HG02763 (cell line): Measurements from ENCODE around the gene CCL4.
"Not testable (repeated sequence)": the region's sequence is repeated elsewhere in the genome, so short reads cannot be mapped to it uniquely, and the experiment has no call there.

ENCODE experiments used
- ATAC-seq: cut with Tn5 transposase; IDR thresholded peaks from one replicate; pipeline ENCODE4 v1.9.1; 2021; ENCODE audit warnings: mild to moderate bottlenecking, moderate library complexity; ENCODE audit not compliant: unreplicated experiment

CCL4 gene

GRCh38 chr17:36087897-36088572 is 15.6 kb upstream of the CCL4 start:
- not testable (repeated sequence) for ATAC-seq

GRCh38 chr17:36088670-36089338 is 14.8 kb upstream of the CCL4 start:
- no peak for ATAC-seq

GRCh38 chr17:36089339-36089865 is 14.2 kb upstream of the CCL4 start:
- ATAC-seq = no peak

- ATAC-seq = peak; percentile 66
Observed at GRCh38 chr17:36089888-36090836, 13.5 kb upstream of the CCL4 start, which contains the start of gene CCL3. Gene CCL3 (minus strand): TSS chr17:36090143. CDS start chr17:36090058, 85 bp downstream.

GRCh38 chr17:36092230-36092629 is 11.4 kb upstream of the CCL4 start:
- ATAC-seq = no peak

- ATAC-seq = not testable (repeated sequence)
Observed at GRCh38 chr17:36092715-36093114, 10.9 kb upstream of the CCL4 start.

- no peak for ATAC-seq
Observed at GRCh38 chr17:36094232-36094631, 9.4 kb upstream of the CCL4 start.

- ATAC-seq = no peak
Observed at GRCh38 chr17:36094746-36095145, 8.9 kb upstream of the CCL4 start.

- ATAC-seq = no peak
Observed at GRCh38 chr17:36095992-36096391, 7.6 kb upstream of the CCL4 start.

GRCh38 chr17:36099004-36099403 is 4.6 kb upstream of the CCL4 start:
- not testable (repeated sequence) for ATAC-seq

GRCh38 chr17:36104246-36104645 is 619 bp downstream of the CCL4 start:
- ATAC-seq = not testable (repeated sequence)

- no peak for ATAC-seq
Observed at GRCh38 chr17:36104701-36105181, 1.1 kb downstream of the CCL4 start.

- ATAC-seq = no peak
Observed at GRCh38 chr17:36105781-36106492, 2.3 kb downstream of the CCL4 start.

GRCh38 chr17:36106493-36106835 is 2.8 kb downstream of the CCL4 start:
- ATAC-seq = no peak

- no peak for ATAC-seq
Observed at GRCh38 chr17:36107660-36108059, 4.0 kb downstream of the CCL4 start.

GRCh38 chr17:36108265-36108664 is 4.6 kb downstream of the CCL4 start:
- not testable (repeated sequence) for ATAC-seq

- no peak for ATAC-seq
Observed at GRCh38 chr17:36111068-36111490, 7.5 kb downstream of the CCL4 start.

GRCh38 chr17:36112572-36112971 is 8.9 kb downstream of the CCL4 start:
- no peak for ATAC-seq

- not testable (repeated sequence) for ATAC-seq
Observed at GRCh38 chr17:36113131-36113530, 9.5 kb downstream of the CCL4 start.

GRCh38 chr17:36114971-36115648 is 11.5 kb downstream of the CCL4 start:
- not testable (repeated sequence) for ATAC-seq
